ENCODE measurements around the gene PIK3R1.

Gene PIK3R1

DNA sequence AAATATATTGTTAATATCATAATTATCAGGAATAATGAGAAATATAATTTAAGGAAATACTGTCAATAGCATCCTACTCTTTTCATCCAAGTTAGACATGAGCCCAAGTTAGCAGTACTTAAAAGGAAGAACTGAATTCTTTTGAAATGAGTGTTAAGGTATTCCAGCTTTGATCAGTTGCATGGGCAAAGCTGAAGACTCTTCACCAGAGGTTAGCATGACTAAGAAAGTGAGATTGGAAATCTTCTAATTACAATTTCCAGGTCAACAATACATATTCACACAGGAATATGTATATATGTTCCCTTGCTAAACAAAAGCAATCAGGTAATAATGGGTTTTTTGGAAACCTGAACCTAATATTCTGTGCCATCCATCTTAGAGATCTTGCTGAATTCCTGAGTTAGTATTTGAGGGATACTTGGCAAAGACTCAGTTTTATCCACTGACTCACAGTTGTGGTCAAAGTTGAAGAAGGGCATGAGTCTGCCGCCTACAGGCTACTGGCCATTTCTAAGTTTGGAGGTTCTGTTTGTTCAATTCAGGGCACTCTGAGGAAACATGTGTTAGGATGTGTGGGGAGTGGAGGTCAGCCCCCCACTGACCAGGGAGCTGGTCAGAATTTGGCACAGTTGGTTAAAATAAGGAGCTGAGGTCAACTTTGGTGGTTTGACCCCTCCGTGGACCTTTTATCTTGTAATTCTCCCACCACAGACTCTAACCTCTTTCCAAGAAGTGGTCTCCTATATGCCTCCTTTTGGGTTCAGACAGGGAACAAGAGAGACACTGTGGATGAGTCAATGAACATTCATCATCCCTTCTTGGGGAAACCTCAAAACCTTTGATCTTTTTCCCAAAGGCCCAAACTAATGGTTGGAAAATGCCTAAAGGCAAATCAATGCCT, 118.3 kb downstream of the PIK3R1 start:
- no peak for DNase-seq

DNA sequence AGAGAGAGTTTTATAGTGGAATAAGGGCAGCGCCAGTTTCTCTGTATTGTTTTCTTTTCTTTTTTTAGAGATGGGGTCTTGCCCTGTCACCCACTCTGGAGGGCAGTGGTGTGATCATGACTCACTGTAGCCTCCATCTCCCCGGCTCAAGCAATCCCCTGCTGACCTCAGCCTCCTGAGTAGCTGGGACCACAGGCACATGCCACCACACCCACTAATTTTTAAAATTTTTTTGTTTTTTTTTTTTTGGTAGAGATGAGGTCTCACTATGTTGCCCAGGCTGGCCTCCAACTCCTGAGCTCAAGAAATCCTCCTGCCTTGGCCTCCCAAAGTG, 119.0 kb downstream of the PIK3R1 start:
- DNase-seq: no peak

DNA sequence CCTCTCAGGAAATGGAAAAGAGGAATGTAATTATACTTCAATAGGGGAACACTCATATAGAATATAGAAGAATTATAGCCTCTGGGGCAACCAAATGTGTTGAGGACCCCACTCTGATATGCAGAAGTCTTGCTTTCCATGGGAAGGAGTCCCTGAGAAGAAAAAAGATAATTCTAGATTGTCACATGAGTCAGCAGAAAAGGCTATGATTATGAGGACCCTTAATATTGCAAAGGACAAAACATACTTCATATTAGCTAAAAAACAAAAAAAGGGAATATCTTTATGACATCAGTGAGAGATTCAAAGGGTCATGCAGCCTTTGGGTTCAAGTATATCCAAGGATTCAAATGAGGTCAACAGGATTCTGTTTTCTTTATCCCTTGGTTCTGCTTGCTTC, 119.5 kb downstream of the PIK3R1 start:
- DNase-seq: no peak

GRCh38 chr5:68336200-68336599, 120.6 kb downstream of the PIK3R1 start:
- DNase-seq: no peak

- DNase-seq: no peak
These were observed 121.7 kb downstream of the PIK3R1 start for GRCh38 chr5:68337235-68337634.

DNA sequence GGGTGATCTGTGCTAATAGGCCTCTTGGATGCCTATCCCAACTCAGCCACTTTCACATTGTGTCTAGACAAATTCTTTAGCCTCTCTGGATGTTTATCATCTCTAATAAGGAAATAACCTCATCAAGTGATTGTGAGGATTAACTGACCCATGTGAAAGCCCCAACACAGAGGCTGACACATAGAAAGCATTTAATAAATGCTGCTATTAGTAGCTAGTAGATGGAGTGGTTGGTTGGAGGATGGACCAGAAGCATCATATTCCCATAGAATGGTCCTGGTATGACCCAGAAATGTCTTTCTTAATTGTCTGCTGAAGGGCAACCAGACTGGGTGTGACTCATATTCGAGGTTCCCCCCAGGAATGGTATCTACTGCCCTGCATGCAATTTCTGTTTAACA, 124.4 kb downstream of the PIK3R1 start:
- no peak for DNase-seq

GRCh38 chr5:68341006-68341405, 125.5 kb downstream of the PIK3R1 start:
- DNase-seq: no peak

DNA sequence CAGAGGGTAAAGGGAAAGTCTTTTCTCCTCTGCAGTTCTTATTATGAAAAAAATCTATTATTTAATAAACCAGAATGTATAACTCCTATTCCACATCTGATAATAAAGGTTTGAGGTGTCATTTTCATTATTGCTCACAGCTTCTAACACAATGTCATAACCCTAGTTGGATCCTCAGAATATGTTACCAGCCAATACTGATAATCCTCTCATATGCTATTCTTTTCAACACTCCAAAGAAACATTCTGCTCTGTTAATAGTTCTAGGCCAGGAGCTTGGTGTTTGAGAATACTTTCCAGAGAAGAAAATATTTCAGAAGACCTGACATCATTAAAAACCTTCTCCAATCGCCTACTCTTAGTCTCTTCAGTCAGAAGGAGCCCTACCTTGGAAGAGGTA, 127.1 kb downstream of the PIK3R1 start:
- DNase-seq: no peak

DNA sequence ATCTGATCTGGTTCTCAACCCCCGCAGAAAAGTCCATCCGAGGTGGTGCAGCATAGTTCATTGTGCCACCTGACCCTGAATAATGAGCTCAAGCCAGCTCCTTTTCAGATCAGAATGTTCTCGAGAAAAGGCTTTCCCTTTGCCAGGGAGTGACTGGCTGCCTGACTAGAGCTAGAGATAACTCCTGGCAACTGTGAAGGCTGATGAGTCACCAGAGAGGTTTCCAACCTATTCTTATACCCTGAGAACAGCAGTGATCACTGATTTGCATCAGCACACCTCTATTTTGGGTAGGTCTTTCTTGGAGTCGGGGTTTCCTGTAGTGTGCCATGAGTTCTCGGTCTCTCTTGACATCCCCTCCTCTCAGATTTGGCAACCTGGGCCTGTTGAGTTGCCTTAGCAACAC, 127.9 kb downstream of the PIK3R1 start:
- no peak for DNase-seq

DNA sequence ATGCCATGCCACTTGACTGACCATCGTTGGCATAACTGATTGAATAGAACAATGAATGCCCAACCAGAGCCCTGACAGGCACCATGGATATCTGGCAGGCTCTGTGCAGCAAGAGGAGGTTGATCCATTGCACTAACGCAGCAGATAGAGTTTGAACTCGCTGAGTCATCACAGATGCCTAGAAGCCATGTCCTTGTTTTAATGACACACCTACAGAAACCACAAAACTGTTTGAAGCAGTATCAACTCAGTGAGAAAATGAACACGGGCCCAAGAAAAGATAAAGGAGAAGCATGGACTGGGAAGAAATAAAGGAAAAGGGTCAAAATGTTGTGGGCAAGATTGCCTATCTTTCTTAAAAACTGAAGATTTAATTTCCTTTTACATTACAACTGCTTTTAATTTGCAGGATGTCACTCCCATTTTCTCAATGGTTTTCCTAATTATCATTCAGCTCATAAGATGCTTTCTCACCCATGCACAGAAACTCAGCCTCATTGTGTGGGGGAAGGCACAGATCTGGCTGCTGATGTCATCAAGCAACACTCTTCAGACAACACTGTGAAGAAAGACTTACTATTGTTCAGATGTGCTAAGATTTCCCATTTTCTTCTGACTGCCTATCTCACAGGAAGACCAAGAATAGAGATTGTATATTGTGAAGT, 129.0 kb downstream of the PIK3R1 start:
- no peak for DNase-seq

GRCh38 chr5:68345171-68345570, 129.6 kb downstream of the PIK3R1 start:
- DNase-seq: no peak

DNA sequence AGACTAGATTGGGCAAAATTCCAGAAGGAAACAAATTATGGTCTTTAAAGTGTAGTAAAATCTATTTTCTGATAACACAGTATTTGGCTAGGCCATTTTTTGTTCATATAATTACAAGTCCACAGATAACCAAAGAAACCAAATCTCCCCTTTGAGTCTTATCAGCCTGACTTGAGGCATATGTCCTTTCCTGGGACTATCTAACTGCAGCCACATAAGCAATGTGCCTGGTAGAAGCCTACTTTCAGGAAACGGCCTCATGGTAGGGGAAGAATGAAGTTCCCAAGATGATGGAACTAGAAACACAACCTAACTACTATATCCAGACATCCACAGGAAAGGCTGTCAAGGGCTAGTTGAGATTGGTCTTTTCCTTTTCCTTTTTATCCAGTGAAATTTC, 130.0 kb downstream of the PIK3R1 start:
- DNase-seq: no peak

GRCh38 chr5:68347536-68347935, 132.0 kb downstream of the PIK3R1 start:
- DNase-seq: no peak

DNA sequence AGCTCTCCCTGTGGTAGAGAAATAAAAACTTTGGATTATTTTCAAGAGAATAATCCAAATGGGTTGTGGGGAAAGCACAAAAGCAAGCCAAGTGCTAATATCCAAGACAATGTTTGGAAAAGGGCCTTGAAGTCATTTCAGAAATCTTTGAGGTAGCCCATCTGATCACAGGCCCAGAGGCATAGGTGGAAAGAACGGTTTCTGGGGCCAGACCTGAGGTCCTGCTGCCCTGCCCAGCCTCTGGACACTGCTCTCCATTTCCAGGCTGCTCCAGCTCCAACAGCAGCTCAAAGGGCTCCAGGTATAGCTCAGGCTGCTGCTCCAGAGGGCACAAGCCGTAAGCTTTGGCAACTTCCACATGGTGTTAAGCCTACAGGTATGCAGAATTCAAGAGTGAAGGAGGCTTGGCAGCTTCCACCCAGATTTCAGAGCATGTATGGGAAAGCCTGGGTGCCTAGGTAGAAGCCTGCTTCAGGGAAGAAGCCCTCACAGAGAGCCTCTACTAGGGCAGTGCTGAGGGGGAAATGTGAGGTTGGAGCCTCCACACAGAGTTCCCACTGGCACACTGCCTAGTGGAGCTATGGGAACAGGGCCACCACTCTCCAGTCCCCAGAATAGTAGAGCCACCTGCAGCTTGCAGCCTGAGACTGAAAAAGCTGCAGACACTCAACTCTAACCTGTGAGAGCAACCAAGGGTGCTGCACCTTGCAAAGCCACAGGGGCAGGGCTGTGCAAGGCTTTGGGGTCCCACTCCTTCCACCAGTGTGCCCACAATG, 133.1 kb downstream of the PIK3R1 start:
- DNase-seq: no peak

- DNase-seq: no peak
These were observed 134.6 kb downstream of the PIK3R1 start for GRCh38 chr5:68350176-68350575.
